HS-27A (cell line): Measurements from ENCODE around the gene MAP4K3.

Source experiments
- DNase-seq: peaks from one replicate; pipeline ENCODE4 v3.0.0-alpha.2; 2012; ENCODE audit warnings: low read depth, missing footprints

Gene MAP4K3

DNA sequence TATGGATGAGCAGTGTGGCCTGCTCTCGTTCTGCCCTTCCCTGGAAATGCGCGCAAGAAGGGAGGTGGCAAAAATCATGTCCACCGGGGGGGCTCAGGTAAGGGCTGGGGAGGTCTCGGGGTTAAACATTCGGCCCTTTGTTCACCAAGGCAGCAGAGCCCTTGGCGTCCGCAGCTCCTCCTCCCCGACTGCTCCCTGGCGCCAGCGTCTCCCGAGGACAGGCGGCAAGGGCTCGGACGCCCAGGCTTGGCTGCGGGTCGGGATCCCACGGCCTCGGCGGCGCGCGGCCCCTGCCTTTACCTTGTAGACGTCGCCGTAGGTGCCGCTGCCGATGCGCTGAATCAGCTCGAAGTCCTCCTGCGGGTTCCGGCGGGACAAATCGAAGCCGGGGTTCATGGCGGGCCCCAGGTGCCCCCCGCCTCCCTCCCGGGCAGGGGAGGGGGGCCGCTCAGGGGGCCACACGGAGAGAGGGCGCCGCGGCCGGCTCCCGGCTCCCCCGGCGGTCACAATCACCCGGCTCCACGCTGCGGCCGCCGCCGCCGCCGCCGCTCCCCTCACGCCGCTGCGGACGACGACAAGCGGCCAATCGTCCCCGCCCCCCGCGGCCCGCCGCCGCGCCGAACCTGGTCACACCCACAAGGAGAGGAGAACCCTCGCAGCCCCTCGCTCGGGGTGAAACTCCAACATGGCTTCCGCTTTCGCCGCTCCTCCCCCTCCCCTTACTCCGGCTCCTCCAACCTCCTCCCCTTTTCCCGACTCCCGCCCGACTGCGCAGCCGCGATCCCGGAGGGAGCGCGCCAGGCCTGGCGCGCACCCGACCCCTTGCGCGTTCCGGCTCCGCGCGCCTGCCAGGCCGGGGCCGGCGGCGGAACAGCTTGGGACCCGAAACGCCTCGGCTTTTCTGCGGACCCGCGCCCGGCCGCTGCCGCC lies at the start of gene MAP4K3:
MAP4K3 (minus strand) TSS at position 694 of the 930 bp plus-strand sequence; CDS start at position 396, 298 bp downstream.
- DNase-seq = peak; percentile 83

DNA sequence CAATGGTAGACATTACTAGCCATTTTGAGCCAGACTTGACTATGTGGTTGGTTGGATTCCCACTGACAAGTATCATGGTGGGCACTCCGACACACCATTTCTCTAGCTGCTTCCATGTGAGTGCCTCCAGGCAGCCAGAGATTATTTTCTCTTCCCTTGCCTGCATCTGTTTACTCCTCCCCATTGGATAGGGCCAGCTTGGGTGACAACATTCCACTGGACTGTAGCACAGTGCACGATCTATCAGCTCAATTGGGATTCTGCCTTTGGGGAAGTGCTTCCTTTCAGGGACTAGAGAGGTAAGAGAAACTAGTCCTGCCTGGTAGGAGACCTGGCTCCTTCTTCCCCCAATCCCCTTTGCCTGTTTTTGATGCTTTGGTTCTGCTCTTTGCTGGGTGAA lies 49.0 kb upstream of the MAP4K3 start:
- no peak for DNase-seq

DNA sequence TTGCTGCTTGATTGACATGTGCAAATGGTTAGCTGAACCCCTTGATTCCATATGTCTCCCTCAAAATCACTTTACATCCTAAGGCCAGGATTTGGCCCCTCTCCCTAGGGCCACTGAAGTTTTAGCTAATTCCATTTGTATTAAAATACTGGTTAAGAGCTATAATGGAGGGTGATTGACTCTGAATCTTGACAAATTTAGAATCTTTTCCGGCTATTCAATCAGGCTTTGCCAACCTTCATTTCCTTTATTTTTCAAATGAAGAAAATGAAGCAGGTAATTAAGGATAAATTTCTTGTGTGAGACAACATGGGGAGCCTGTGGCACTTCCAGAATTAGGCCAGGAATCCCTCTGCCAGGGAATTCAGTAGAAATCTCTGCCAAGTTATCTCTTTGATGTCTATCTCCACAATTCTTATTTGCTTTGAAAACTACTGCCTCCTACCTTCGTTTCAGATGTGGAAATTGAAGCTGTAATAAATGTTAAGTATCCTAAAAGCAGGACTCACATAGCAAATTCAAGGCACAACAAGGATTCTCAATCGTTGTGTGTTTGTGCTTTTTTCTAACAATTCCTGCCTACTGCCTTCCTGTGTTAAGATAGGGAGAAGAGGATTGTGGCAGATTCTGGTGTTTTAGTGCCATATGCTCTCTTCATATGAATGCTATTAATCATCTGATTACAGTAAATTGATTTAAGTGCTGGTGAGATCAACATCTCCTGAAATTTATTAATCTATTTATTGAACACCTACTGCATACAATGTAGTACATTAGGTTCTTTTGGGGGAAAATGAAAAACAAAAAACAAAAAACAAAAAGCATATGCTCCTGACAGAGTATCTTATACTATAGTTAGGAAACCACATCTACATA lies 47.8 kb upstream of the MAP4K3 start:
- no peak for DNase-seq

DNA sequence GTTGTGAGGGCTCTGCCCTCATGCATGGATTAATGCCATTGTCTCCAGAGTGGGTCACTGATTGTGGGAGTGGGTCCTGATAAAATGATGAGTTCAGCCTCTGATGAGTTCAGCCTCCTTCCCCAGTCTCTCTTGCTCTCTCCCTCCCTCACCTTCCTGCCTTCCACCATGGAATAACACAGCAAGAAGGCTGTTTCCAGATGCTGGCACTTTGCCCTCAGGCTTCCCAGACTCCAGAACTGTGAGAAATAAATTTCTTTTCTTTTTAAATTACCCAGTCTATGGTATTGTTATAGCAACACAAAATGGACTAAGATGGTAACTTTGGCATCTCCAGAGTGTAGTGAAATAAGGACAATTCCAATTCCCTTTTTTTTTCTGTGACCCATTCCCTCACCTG lies 47.1 kb upstream of the MAP4K3 start:
- no peak for DNase-seq

- no peak for DNase-seq
Observed at GRCh38 chr2:39483534-39483933, 46.4 kb upstream of the MAP4K3 start.

DNA sequence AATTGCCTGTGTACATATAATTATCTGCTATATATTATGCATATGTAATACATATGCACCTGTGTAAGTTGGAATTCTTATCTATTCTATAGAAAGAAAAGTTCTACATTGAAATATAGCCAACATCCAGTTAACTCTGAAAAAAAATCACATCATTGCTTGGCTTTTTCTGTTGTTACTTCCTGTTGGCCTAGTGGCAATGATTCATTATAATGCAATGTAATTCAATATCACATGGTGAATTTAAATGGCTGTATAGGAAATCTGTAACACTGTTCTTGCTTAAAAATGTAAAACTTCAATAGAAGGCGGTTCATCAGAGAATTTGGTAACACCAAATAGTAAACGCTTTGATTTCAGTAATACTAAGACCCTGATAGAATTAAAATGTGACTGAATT lies 44.5 kb upstream of the MAP4K3 start:
- no peak for DNase-seq

DNA sequence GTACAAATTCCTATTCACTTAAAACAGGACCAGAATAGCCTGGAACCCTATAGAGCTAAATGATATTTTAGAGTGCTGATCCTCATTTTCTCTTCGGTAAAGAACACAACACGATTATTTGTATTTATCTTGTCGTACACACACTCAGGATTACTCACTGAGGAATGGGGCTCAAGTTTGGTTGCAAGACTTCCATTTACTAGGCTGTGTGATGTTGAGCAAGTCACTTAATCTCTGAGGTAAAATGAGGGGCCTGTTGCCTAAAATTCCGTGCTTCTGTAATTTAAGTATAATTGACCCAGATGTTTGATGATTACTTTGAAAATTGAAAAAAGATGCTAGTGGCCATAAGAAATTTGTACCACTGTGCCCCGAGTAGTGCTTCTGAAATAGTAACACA lies 42.6 kb upstream of the MAP4K3 start:
- no peak for DNase-seq

- DNase-seq = no peak
Observed at GRCh38 chr2:39479053-39479670, 42.1 kb upstream of the MAP4K3 start.

DNA sequence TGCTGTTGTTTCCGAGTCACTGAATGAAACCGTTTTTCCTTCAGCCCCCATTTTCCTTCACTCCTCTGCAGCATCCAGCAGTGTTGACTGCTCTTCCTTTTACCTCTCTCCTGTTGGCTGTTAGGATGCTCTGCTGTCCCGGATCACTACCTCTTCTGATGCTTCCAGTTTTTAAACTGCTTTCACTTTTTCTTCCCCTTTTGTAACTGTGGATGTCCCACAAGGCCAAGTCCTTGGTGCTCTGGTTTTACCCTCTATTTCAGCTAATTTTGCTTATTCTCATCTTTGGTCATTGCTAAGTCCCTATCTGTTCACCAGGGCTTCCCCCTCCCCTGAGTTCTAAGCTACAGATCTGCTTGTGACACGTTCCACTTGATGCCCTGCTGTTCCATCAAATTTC lies 39.4 kb upstream of the MAP4K3 start:
- DNase-seq = no peak

GRCh38 chr2:39475006-39475405 lies 37.9 kb upstream of the MAP4K3 start:
- no peak for DNase-seq

- DNase-seq = no peak
Observed at GRCh38 chr2:39470580-39470979, 33.5 kb upstream of the MAP4K3 start.

DNA sequence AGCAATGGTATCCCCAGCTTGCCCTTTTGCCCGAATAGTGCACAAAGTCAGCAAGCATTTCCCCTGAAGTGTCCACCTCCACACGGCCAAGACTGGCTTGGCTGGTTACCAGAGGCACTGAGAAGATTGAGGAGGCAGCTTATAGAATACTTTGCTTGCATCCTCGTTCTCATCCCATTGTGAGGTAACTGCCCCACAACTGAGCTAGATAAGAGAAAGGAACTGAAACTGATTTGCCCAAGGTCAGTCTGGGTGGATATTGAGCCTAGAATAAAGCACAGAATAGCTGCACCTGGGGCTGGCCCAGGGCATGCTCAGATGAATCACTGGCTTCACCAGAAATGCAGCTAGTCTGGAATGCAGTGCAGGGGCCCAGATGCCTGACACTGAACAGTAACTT lies 32.7 kb upstream of the MAP4K3 start:
- DNase-seq = no peak

DNA sequence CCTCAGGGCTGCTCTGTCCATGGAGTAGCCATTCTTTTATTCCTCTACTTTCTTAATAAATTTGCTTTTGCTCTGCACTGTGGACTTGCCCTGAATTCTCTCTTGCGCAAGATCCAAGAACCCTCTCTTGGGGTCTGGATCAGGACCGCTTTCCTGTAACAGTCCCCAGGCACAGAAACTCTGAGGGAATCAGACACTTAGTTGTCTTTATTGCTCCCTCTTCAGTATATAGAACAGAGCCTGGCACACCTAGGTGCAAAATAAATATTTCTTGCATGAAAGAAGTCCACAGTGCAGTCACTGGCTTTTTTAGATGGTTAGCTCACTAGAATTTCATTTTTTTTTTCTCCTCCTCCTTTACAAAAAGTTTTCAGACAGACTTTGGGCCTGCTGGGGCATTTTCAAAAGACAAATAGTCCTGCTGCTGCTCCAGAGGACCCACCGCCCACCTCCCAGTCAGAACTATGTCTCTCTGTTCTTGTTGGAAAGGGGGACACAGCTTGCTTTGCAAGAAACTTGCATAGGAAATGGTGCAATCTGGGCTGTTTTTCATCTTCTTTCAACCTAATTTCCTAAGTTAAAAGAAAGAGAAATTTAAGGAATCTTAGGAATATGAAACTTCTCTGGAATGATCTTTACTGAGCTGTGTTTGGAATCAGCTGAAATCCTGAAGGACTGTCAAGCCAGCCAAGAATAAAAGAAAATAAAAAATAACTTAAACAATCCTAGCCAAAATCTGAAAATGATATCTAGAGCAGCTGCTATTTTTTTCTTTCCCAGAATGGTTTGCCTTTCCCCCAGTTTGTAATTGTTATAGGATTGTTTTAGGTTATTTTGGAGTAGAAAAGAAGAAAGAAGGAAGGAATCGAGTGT lies 31.7 kb upstream of the MAP4K3 start:
- no peak for DNase-seq

DNA sequence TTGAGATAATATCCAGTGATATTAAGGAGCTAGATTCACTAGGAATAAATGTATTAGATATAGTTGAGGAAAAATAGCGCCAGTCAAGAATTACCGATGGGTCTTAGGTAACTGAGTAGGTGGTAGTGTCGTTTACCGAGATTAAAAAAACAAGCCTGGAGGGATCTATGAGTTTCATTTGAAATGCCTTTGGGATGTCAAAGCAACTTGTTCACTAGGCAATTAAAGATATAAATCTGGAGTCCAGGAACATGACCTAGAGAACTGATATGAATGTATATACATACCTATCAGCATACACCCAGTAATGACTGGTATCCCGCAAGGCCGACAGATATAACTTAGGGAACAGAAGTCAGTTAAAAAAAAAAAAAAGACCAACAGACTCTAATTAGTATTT lies 29.2 kb upstream of the MAP4K3 start:
- no peak for DNase-seq

- DNase-seq = no peak
Observed at GRCh38 chr2:39464864-39465263, 27.8 kb upstream of the MAP4K3 start.

DNA sequence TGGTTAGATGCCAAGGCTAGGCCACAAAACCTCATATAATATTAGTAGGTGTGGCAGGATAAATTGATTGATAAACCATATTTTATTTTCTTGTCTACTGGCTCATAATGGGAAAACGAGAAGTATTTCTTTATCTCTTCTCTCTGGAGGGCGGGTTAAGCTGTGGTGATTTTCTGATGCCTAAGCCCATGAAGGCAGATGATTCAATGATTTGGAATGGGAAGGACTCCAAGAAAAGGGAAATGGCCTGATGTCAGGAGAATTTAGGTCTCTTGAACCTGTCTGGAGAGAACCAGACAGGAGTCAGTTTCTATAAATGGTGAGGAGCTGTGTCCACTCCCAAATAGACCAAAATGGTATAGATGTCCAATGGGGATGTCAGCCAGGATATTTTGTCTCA lies 18.7 kb upstream of the MAP4K3 start:
- DNase-seq = no peak

GRCh38 chr2:39452396-39452795 lies 15.3 kb upstream of the MAP4K3 start:
- DNase-seq = no peak

- no peak for DNase-seq
Observed at GRCh38 chr2:39451954-39452353, 14.9 kb upstream of the MAP4K3 start.

DNA sequence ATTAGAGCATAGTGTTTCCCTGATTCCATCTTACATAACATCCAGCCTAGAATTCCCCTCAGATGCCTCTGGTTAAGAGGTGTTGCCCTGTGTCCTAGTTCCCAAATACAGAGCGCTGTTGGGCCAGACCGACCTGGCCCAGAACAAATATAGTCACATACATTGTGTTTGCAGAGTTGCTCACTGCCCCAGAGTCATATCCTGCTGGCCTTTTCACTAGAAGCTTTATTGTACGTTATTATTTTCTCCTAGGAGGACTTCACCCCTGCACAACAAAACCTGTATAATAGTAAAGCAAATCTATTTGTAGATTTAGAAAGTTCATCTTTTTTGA lies 11.1 kb upstream of the MAP4K3 start:
- DNase-seq = no peak

DNA sequence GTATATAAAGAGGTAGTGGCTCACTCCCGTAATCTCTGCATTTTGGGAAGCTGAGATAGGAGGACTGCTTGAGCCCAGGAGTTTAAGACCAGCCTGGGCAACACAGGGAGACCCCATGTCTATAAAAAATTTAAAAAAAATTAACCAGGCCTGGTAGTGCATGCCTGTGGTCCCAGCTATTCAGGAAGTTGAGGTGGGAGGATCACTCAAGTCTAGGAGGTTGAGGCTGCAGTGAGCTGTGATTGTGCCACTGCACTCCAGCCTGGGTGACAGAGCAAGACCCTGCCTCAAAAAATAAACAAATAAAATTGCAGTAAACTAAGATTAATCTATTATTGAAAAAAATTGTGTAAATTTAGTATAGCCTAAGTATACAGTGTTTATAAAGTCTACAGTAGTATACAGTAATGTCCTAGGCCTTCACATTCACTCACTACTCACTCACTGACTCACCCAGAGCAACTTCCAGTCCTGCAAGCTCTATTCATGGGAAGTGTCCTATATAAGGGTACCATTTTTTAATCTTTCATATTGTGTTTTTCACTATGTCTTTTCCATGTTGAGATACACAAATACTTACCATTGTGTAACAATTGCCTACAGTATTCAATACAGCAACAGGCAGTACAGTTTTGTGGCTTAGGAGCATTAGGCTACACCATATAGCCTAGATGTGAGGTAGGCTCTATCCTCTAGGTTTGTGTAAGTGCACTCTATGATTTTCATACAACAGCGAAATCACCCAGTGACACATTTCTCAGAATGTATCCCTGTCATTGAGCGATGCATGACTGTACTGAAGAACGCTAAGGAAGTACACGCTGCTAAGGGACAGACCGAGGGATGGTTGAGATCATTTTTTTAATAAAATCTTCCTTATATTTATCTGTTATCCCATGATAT lies 10.4 kb upstream of the MAP4K3 start:
- DNase-seq = no peak

GRCh38 chr2:39445934-39446333 lies 8.8 kb upstream of the MAP4K3 start:
- DNase-seq = no peak
